Motor neuron (in vitro differentiated cells): ENCODE results near the gene ELMOD3. TPM values are rescaled to one million over a fixed set of nuclear protein-coding genes. Genes with fewer than 3 reads are reported as not detected.
A peak's percentile ranks its signal among the peaks of the same experiment; 100 is the strongest.

Source experiments
- ATAC-seq, 8 experiments: fragments of 200-7000 bp; cut with Tn5 transposase; replicated peaks in 6 of 8; 2 replicates each; pipeline ENCODE4 v1.8.0; 2021; ENCODE audit warnings: mild to moderate bottlenecking in 8 of 8, moderate library complexity in 8 of 8
- H3K27ac ChIP-seq, 2 donors: fragments of 250-450 bp; sonication (Bioruptor Pico); 2 replicates each; pipeline ENCODE4 v1.9.0; 2021; ENCODE audit warnings: antibody characterized with exemption in 2 of 2, mild to moderate bottlenecking in 2 of 2, moderate library complexity in 1 of 2
- H3K4me1 ChIP-seq, 2 donors: fragments of 250-450 bp; sonication (Bioruptor Pico); replicated peaks in 1 of 2; 2 replicates each; pipeline ENCODE4 v1.6.1; 2021; ENCODE audit warnings: antibody characterized with exemption in 2 of 2, mild to moderate bottlenecking in 2 of 2, moderate library complexity in 1 of 2
- H3K4me3 ChIP-seq, 5 donors: fragments of 250-450 bp; sonication (Bioruptor Pico); 2 replicates each; pipeline ENCODE4 v1.9.0; 2021; ENCODE audit warnings: antibody characterized with exemption in 5 of 5, mild to moderate bottlenecking in 5 of 5, moderate library complexity in 4 of 5
- WGBS, 10 experiments: fragments of 450-650 bp; shearing (Covaris generic); methylation state at CpG; one replicate each; pipeline ENCODE4 v1.0.0; 2022; 5-methylcytosine and 5-hydroxymethylcytosine counted together
- in situ Hi-C, 9 experiments: fragments of 400-800 bp; cut with MboI; loops; one replicate each; pipeline ENCODE4 v1.15.0; 2021; ENCODE audit warnings: low sequenced_read_pairs in 9 of 9, low pct_unique_long_range_greater_than_20kb in 2 of 9; ENCODE audit not compliant: unreplicated experiment in 9 of 9
- total RNA-seq, 8 experiments: library from RNA; unstranded; fragments of 300-600 nt; gene quantifications; 2 replicates each; pipeline versions ENCODE4 v1.2.3 to v1.2.4, GENCODE V29; 2022

ELMOD3 gene
- total RNA-seq, 8 experiments from 2014 or later: 15.4 to 21.1 (median 18.1) TPM

GRCh38 chr2:85415980-85416650 lies 61.5 kb downstream of the ELMOD3 start:
- Histone ChIP-seq H3K4me3 (no peak overlapping the region), H3K4me1 (peaks cover 19 to 26% of the 10 kb centered on the region in 2 donors), H3K27ac (no peak overlapping the region)
- in situ Hi-C loops: no loop called here
- ATAC-seq: no peak
- WGBS, 10 experiments: 78 to 100% (median 85%) methylated on average over 1 to 10 of the region's 12 CpGs; no CpG with 5 or more reads in 2 of the 10 experiments

- peak within 1 kb of the TSS; percentile 44 to 58 (median 49) for H3K4me3 ChIP-seq
- peaks cover 20 to 32% of the 10 kb centered on the region in 2 donors for H3K4me1 ChIP-seq
- WGBS, 10 experiments: 33 to 81% (median 56%) methylated on average over 2 to 9 of the region's 57 CpGs; no CpG with 5 or more reads in 6 of the 10 experiments
- in situ Hi-C loops: no loop called here
- peak; percentile 65 to 88 (median 84) for ATAC-seq
- H3K27ac ChIP-seq: peak within 1 kb of the TSS; percentile 94 to 98
Observed at GRCh38 chr2:85418132-85419008, 63.8 kb downstream of the ELMOD3 start, which contains the start of gene SH2D6. TSS of gene SH2D6 (plus strand) at chr2:85418714. CDS start at chr2:85429466, 10,752 bp downstream.

- WGBS, 10 experiments: 80 to 100% (median 92%) methylated on average over 1 to 5 of the region's 17 CpGs; no CpG with 5 or more reads in 4 of the 10 experiments
- peaks cover 28 to 33% of the 10 kb centered on the region in 2 donors for H3K4me1 ChIP-seq
- peak overlapping the region; percentile 94 to 98 for H3K27ac ChIP-seq
- in situ Hi-C loops: no loop called here
- ATAC-seq: no peak
- H3K4me3 ChIP-seq: peak overlapping the region; percentile 44 to 58 (median 49)
Observed at GRCh38 chr2:85419009-85419675, 64.6 kb downstream of the ELMOD3 start.

- peak overlapping the region in 1 of 5 donors; percentile 0 for H3K4me3 ChIP-seq
- ATAC-seq: peak; percentile 54 to 71 (median 57)
- H3K4me1 ChIP-seq: peaks cover 28 to 32% of the 10 kb centered on the region in 2 donors
- WGBS, 10 experiments: 9 to 100% (median 48%) methylated on average over 1 to 4 of the region's 22 CpGs; no CpG with 5 or more reads in 4 of the 10 experiments
- in situ Hi-C loops: loop anchor here in 6 of 9 experiments (5.0 to 10.0 kb wide), 3 partner anchors 124 to 134 kb away; no protein-coding TSS in a partner anchor
- H3K27ac ChIP-seq: peak overlapping the region in 1 of 2 donors; percentile 58
Observed at GRCh38 chr2:85420536-85421259, 66.1 kb downstream of the ELMOD3 start.

- Histone ChIP-seq H3K4me1 (peaks cover 28 to 32% of the 10 kb centered on the region in 2 donors), H3K27ac (peak overlapping the region in 1 of 2 donors; percentile 58), H3K4me3 (no peak overlapping the region)
- in situ Hi-C loops: loop anchor here in 6 of 9 experiments (5.0 to 10.0 kb wide), 3 partner anchors 123 to 133 kb away; no protein-coding TSS in a partner anchor
- peak in 2 of 8 experiments; percentile 1 to 54 for ATAC-seq
- WGBS, 10 experiments: 62 to 100% (median 76%) methylated on average over 1 to 11 of the region's 13 CpGs; no CpG with 5 or more reads in 3 of the 10 experiments
Observed at GRCh38 chr2:85421260-85422071, 66.9 kb downstream of the ELMOD3 start.

- 40 to 100% (median 79%) methylated on average over 1 to 2 of the region's 2 CpGs; no CpG with 5 or more reads in 4 of the 10 experiments for WGBS, 10 experiments
- in situ Hi-C loops: loop anchor here in 6 of 9 experiments (5.0 to 10.0 kb wide), 3 partner anchors 123 to 133 kb away; no protein-coding TSS in a partner anchor
- H3K27ac ChIP-seq: no peak overlapping the region
- H3K4me3 ChIP-seq: no peak overlapping the region
- peaks cover 28 to 32% of the 10 kb centered on the region in 2 donors for H3K4me1 ChIP-seq
- ATAC-seq: no peak
Observed at GRCh38 chr2:85422072-85422457, 67.5 kb downstream of the ELMOD3 start.

- WGBS, 10 experiments: 0 to 60% (median 29%) methylated on average over 1 to 4 of the region's 5 CpGs; no CpG with 5 or more reads in 7 of the 10 experiments
- Histone ChIP-seq H3K4me3 (no peak overlapping the region), H3K27ac (peak overlapping the region in 1 of 2 donors; percentile 35), H3K4me1 (peaks cover 27 to 28% of the 10 kb centered on the region in 2 donors)
- in situ Hi-C loops: loop anchor here in 6 of 9 experiments (5.0 to 10.0 kb wide), 3 partner anchors 121 to 131 kb away; no protein-coding TSS in a partner anchor
- ATAC-seq: peak in 4 of 8 experiments; percentile 3 to 45 (median 20)
Observed at GRCh38 chr2:85423525-85423924, 69.0 kb downstream of the ELMOD3 start.

- ATAC-seq: no peak
- in situ Hi-C loops: loop anchor here in 7 of 9 experiments (10.0 to 25.0 kb wide), 3 partner anchors 112 to 129 kb away; partner anchors contain the start of gene MAT2A (in 2 of the 7)
- H3K4me1 ChIP-seq: peaks cover 33 to 36% of the 10 kb centered on the region in 2 donors
- H3K27ac ChIP-seq: no peak overlapping the region
- no peak overlapping the region for H3K4me3 ChIP-seq
- 80 to 100% (median 100%) methylated on average over 1 of the region's 3 CpGs; no CpG with 5 or more reads in 7 of the 10 experiments for WGBS, 10 experiments
Observed at GRCh38 chr2:85425588-85425987, 71.0 kb downstream of the ELMOD3 start.

- WGBS, 10 experiments: 40 to 100% (median 78%) methylated on average over 1 to 3 of the region's 3 CpGs; no CpG with 5 or more reads in 4 of the 10 experiments
- peak in 2 of 8 experiments; percentile 35 to 47 for ATAC-seq
- no peak overlapping the region for H3K27ac ChIP-seq
- in situ Hi-C loops: loop anchor here in 7 of 9 experiments (10.0 to 25.0 kb wide), 3 partner anchors 110 to 127 kb away; partner anchors contain the start of gene MAT2A (in 2 of the 7)
- no peak overlapping the region for H3K4me3 ChIP-seq
- H3K4me1 ChIP-seq: peaks cover 40 to 50% of the 10 kb centered on the region in 2 donors
Observed at GRCh38 chr2:85427300-85427835, 72.8 kb downstream of the ELMOD3 start.

GRCh38 chr2:85428343-85428881 lies 73.8 kb downstream of the ELMOD3 start:
- Histone ChIP-seq H3K27ac (no peak overlapping the region), H3K4me3 (no peak overlapping the region), H3K4me1 (peaks cover 49 to 59% of the 10 kb centered on the region in 2 donors)
- no peak for ATAC-seq
- WGBS, 10 experiments: 52 to 94% (median 70%) methylated on average over 1 to 6 of the region's 7 CpGs; no CpG with 5 or more reads in 1 of the 10 experiments
- in situ Hi-C loops: loop anchor here in 7 of 9 experiments (10.0 to 25.0 kb wide), 3 partner anchors 109 to 126 kb away; partner anchors contain the start of gene MAT2A (in 2 of the 7)
